Embryonic facial prominence (tissue), 1 donor: ENCODE results near the gene HOMER2.
A peak's percentile ranks its signal among the peaks of the same experiment; 100 is the strongest.

ENCODE experiments used
- DNase-seq: peaks from one replicate; pipeline ENCODE4 v3.0.0-alpha.2; 2016; ENCODE audit errors: extremely low spot score

The HOMER2 gene

GRCh38 chr15:82858932-82859331, 93.6 kb downstream of the HOMER2 start:
- DNase-seq, result no peak

DNA sequence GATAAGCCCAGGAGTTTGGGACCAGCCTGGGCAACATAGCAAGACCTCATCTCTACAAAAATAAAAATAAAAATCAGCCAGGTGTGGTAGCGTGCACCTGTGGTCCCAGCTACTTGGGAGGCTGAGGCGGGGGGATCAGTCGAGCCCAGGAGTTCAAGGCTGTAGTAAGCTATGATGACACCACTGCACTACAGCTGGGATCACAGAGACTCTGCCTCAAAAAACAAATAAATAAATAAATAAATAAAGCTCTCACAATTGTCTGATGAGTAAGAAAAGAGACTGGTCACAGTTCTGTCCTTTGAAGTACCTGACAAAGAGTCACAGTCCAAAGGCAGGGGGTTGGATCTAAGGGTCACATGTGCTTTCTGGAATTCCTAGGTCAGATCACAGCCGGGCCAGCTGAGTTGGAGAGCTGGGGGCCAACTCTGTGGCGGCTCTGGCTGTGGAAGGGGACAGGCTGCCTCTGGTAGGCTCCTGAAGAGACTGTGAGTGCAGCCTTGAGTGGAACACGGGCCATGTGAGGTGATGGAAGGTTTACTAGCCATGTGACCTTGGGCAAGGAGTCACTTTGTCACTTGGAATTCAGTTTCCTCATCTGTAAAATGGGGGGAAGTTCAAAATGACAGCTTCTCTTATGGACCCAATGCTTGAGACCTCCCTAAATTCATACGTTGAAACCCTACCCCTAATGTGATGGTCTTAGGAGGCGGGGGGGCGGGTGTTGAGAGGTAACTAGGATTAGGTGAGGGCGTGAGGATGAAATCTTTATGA, 95.9 kb downstream of the HOMER2 start:
- DNase-seq, result no peak

GRCh38 chr15:82855286-82856100, 97.0 kb downstream of the HOMER2 start:
- DNase-seq, result no peak

GRCh38 chr15:82854554-82854953, 98.0 kb downstream of the HOMER2 start:
- no peak for DNase-seq

- DNase-seq, result no peak
Measured at GRCh38 chr15:82852941-82853561, 99.5 kb downstream of the HOMER2 start.

GRCh38 chr15:82851981-82852511, 100.5 kb downstream of the HOMER2 start:
- DNase-seq, result no peak

GRCh38 chr15:82851306-82851850, 101.1 kb downstream of the HOMER2 start:
- no peak for DNase-seq

DNA sequence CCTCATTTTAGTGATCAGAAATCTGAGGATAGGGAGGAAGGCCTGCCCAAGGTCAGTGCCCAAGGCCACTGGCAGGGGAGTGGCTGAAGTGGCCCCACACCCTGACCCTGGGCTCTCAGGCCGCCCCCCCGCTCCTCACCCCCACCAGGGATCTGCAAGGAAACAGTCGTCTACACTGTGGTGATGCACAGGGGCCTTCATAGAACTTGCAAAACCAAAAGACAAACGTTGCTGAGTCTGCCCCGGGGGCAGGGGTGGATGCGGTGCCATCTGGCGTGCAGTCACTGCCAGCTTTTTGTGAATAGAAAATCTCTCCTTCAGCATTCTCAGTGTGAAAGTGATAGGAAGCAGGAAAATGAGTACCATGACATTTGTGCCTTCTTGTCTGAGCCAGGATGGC, 101.8 kb downstream of the HOMER2 start:
- no peak for DNase-seq

DNA sequence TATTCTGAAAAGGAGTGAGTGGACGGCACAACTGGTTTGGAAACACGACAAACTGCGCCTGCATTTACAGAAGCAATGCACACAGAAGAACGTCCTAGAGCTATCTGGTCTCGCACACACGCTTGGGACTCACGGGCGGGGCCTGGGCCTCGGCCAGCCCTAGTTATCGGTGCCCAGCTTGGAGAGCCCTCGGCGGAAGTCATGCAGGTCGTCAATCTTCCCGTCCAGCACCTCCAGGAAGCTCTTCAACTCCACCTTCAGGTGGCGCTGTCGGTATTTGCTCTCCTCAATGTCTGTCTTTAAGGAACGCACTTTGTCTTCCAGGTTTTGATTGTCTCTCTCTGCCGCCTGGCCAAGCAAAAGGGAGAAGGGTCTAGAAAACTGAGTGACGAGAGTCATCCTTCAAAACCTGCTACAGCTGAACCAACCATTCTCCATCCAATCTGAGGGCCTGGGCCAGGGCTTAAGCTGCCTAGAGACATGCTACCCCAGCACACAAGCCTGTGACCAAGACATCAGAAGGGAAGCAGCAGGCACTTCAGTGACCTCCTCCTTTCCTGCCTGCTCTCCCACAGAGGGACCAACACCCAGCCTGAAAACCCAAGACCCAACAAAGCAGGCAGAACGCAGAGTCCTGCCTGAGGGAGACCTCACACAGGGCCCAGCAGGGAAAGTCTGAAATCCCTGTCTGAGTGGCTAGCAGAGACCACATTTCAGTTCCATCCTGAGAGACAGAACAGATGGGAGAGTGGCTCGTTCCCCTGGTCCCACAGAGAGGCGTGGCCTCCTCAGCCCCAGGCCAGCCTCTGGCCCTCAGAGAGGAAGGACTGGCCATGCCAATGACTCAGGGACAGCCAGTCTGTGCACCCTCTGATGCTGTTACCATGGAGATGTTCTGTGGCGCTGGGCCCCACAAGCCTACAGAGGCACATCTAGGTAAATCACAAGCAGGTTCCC, 102.7 kb downstream of the HOMER2 start:
- DNase-seq, result peak; percentile 19

DNA sequence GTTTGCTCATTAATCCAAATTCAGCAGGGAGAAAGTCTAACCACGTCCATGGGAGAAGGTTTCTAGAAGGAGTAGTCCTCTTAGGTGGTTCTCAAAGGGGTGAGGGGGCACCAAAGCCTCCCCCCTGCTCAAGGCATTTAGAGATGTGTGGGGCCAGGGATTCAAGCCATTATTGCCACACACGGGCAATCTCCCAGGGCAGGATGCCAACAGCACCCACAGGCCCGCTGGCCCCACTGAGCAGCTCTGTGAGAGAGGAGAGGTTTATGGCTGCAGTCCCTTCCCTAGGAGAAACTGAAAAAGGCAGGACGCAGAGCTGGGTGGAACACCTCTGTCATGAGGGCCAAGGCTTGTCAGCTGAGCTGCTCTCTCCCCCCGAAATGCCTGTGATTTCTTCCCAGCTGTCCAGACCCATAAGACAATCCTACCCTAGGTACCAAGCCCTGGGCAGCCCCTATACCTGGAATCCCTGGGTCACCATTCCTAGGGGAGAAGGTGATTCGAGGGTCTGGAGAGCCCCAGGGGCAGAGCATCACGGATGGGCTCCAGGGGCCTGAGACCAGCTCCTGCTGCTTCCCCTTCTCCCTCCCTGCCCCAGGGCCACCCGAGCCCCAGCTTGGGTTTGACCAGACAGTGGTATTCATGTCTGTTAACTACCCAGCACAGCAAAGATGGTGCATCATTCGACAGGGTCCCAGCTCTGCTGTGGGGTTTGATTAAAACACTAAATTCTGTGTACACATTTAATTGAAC, 104.1 kb downstream of the HOMER2 start:
- DNase-seq, result no peak

- DNase-seq, result no peak
Measured at GRCh38 chr15:82847703-82848102, 104.8 kb downstream of the HOMER2 start.

DNA sequence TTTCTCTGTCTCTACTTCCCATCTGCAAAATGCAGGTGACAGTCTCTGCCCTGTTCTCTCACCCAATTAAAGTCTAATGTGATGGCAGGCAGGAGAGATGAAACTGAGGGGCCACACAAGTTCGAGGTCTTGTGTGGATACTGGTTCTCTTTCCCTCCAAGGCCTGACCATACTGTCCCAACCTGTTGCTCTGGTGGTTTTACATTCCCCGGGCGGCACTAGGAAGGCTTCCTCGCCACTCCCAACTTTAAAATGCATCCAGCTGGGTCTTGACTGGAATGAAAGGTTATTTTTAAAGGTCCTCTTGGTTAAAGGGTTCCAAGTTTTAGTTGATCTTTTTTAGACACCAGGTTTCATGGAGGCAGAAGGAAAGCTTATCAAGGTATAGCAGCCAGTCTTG, 105.9 kb downstream of the HOMER2 start:
- DNase-seq, result no peak

DNA sequence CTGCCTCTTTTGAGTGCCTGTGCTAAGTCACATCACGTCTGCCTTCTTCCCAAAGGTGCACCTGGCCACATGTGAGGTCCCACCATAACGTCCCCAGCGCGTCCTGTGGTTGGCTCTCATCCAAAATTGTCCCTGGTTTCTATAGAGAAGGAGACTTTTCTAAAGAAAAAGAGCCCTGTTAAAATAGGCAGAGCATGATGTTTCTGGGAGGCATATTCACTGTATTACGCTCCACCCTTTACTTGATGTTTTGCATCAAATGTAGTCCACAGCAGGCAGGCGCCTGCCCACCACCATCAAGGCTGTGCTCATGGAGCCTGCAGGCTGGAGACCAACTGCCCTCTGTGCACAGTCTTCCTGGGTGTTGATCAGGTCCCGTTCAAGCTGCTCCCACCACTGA, 106.8 kb downstream of the HOMER2 start:
- DNase-seq, result no peak

DNA sequence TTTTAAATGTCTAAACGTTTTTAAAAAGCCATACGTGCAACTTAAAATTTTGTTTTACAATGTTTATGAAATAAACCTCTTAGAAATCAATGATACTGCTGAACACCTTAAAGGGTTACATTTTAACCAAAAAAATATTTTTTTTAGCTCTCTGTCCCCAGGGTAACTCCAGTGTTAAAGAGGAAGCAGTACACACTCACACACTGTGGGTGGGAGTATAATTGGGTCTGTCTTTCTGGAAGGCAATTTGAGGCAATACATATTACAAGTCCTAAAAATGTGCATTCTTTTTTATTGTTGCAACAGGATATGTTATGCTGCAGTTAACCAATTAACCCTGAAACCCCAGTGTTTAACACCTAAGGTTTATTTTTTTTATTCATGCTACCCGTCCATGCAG, 109.0 kb downstream of the HOMER2 start:
- DNase-seq, result no peak

GRCh38 chr15:82840166-82840565, 112.4 kb downstream of the HOMER2 start:
- DNase-seq, result no peak

- DNase-seq, result no peak
Measured at GRCh38 chr15:82839136-82839535, 113.4 kb downstream of the HOMER2 start.

GRCh38 chr15:82838096-82838735, 114.3 kb downstream of the HOMER2 start:
- DNase-seq, result no peak

DNA sequence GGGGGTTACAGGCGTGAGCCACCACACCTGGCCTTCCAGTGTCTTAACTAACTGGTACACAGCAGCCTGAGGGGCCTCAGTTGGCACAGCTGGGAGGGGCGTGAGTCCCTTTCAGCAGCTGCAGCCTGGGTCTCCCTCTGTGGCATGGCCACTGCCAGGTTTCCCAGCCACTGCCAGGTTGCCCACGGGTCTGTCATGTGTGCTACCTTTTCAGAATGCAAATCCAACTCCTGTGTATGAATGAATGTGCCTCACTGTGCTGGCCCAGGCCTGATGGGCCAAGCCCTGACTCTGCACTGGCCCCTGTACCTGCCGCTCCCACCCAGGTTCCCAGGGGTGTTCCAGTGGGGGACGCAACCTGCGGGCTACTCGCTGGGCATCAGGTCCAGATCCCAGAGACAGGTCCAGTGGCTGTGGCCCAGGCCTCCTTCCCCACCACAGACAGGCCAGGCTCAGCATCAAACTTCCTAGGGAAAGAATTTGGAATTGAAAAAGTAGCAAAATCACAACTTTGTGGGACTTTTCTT, 117.1 kb downstream of the HOMER2 start:
- no peak for DNase-seq

DNA sequence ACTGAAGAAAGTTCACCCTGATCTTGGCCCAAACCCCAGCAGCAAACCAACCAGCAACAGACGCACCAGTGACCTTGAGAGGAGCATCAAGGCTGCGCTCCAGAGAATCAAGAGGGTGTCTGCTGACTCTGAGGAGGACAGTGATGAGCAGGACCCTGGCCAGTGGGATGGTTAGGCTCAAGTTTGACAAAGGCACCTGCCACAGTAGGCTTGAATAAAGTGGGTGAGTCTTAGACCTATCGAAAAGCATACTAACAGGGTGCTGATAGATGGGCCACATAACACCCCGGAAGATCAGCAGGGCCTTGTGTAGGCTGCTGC, 119.2 kb downstream of the HOMER2 start:
- no peak for DNase-seq
